Left ventricle myocardium superior (tissue), 1 donor: ENCODE results near the gene FUT9. TPM values are rescaled to one million over a fixed set of nuclear protein-coding genes. Genes with fewer than 3 reads are reported as not detected.

Source experiments
- ATAC-seq: fragments of 200-7000 bp; cut with Tn5 transposase; one replicate; pipeline ENCODE4 v1.9.1; 2020; ENCODE audit warnings: mild to moderate bottlenecking, moderate library complexity
- DNase-seq: peaks from one replicate; pipeline ENCODE4 v3.0.0-alpha.2; 2020
- intact Hi-C: fragments of 100-400 bp; cut with micrococcal nuclease; formaldehyde crosslinking; loops from one replicate; pipeline ENCODE4 v1.11.0; 2022
- long read RNA-seq: library from polyadenylated mRNA; unstranded; transcript quantifications from one replicate; pipeline ENCODE4 v2.0.0, GENCODE V29; 2021
- total RNA-seq: library from RNA; stranded (reverse); fragmentation: NEBNext Ultra II Directional; extraction: Animal tissue kit (Norgen Biotek cat#: 25700); gene quantifications from one replicate; pipeline ENCODE4 v1.2.1, GENCODE V29; 2021
- donor health status: DM: no; HTN: yes; CAD: no; lungs with severe emphysema.

The FUT9 gene
- not detected for total RNA-seq
- long read RNA-seq = 0 reads

GRCh38 chr6:96015518-96016333, at the start of gene FUT9:
FUT9 (plus strand) TSS chr6:96015974; CDS start chr6:96203156, 187,182 bp downstream.
- no peak for DNase-seq
- no peak for ATAC-seq
- intact Hi-C loops = no loop called here

- ATAC-seq = no peak
- intact Hi-C loops = no loop called here
- DNase-seq = no peak
Measured at GRCh38 chr6:95967594-95967993, 48.2 kb upstream of the FUT9 start.

GRCh38 chr6:95973976-95974375, 41.8 kb upstream of the FUT9 start:
- DNase-seq = no peak
- no peak for ATAC-seq
- intact Hi-C loops = no loop called here

- no peak for ATAC-seq
- no peak for DNase-seq
- intact Hi-C loops = no loop called here
Measured at GRCh38 chr6:95978230-95978629, 37.5 kb upstream of the FUT9 start.

- DNase-seq (no peak), ATAC-seq (no peak)
- intact Hi-C loops = no loop called here
Measured at GRCh38 chr6:95991906-95992305, 23.9 kb upstream of the FUT9 start.

- intact Hi-C loops = no loop called here
- ATAC-seq = no peak
- no peak for DNase-seq
Measured at GRCh38 chr6:95994151-95994550, 21.6 kb upstream of the FUT9 start.

- DNase-seq (no peak), ATAC-seq (no peak)
- intact Hi-C loops = no loop called here
Measured at GRCh38 chr6:95998133-95998532, 17.6 kb upstream of the FUT9 start.

- intact Hi-C loops = no loop called here
- no peak for ATAC-seq
- DNase-seq = no peak
Measured at GRCh38 chr6:96001891-96002575, 13.7 kb upstream of the FUT9 start.

GRCh38 chr6:96002576-96002910, 13.2 kb upstream of the FUT9 start:
- ATAC-seq = no peak
- intact Hi-C loops = no loop called here
- DNase-seq = no peak

GRCh38 chr6:96002912-96003311, 12.9 kb upstream of the FUT9 start:
- intact Hi-C loops = no loop called here
- DNase-seq (no peak), ATAC-seq (no peak)

GRCh38 chr6:96007663-96008062, 8.1 kb upstream of the FUT9 start:
- intact Hi-C loops = no loop called here
- DNase-seq = no peak
- ATAC-seq = no peak

GRCh38 chr6:96013531-96013930, 2.2 kb upstream of the FUT9 start:
- intact Hi-C loops = no loop called here
- no peak for DNase-seq
- ATAC-seq = no peak

GRCh38 chr6:96014846-96015517, 792 bp upstream of the FUT9 start:
- ATAC-seq (no peak), DNase-seq (no peak)
- intact Hi-C loops = no loop called here

- DNase-seq = no peak
- intact Hi-C loops = no loop called here
Measured at GRCh38 chr6:96016334-96017069, 728 bp downstream of the FUT9 start.

GRCh38 chr6:96017070-96017359, 1.2 kb downstream of the FUT9 start:
- ATAC-seq (no peak), DNase-seq (no peak)
- intact Hi-C loops = no loop called here

More at GRCh38 chr6:96016334-96017069, 728 bp downstream of the FUT9 start:
- ATAC-seq = no peak

- intact Hi-C loops = no loop called here
- DNase-seq = no peak
- ATAC-seq = no peak
Measured at GRCh38 chr6:96022225-96022624, 6.5 kb downstream of the FUT9 start.

- intact Hi-C loops = no loop called here
Measured at GRCh38 chr6:96032661-96033060, 16.9 kb downstream of the FUT9 start.

GRCh38 chr6:96051555-96051954, 35.8 kb downstream of the FUT9 start:
- intact Hi-C loops = no loop called here
- ATAC-seq = no peak
- no peak for DNase-seq

More at GRCh38 chr6:96032661-96033060, 16.9 kb downstream of the FUT9 start:
- ATAC-seq (no peak), DNase-seq (no peak)

- ATAC-seq (no peak), DNase-seq (no peak)
- intact Hi-C loops = no loop called here
Measured at GRCh38 chr6:96058082-96058481, 42.3 kb downstream of the FUT9 start.

- ATAC-seq = no peak
- no peak for DNase-seq
- intact Hi-C loops = no loop called here
Measured at GRCh38 chr6:96059586-96059985, 43.8 kb downstream of the FUT9 start.
